Breast epithelium (tissue), 4 donors: ENCODE measurements around the gene BRD1. TPM values are rescaled to one million over a fixed set of nuclear protein-coding genes. Genes with fewer than 3 reads are reported as not detected.

ENCODE experiments used
- DNase-seq, 2 donors: peaks; one replicate each; pipeline ENCODE4 v3.0.0-alpha.2; 2019; ENCODE audit warnings: low spot score in 2 of 2
- H3K27ac ChIP-seq, 2 donors: fragments of 200-600 bp; sonication (generic) in 1 of 2; one replicate each; pipeline ENCODE4 v1.5.1; 2016 to 2019; ENCODE audit warnings: mild to moderate bottlenecking in 1 of 2
- H3K27me3 ChIP-seq, 2 donors: fragments of 200-600 bp; sonication (generic) in 1 of 2; one replicate each; pipeline versions ENCODE4 v1.5.1 to v1.6.0; 2017 to 2019; ENCODE audit warnings: control low read depth in 1 of 2, mild to moderate bottlenecking in 1 of 2
- H3K36me3 ChIP-seq: fragments of 200-600 bp; one replicate; pipeline ENCODE4 v1.5.1; 2019
- H3K4me1 ChIP-seq, 2 donors: fragments of 200-600 bp; sonication (generic); one replicate each; pipeline ENCODE4 v1.5.1; 2016 to 2019; ENCODE audit warnings: control low read depth in 1 of 2
- H3K4me3 ChIP-seq, 3 donors: fragments of 200-600 bp; sonication (generic); 1 replicate in 2 of 3; 2 replicates in 1 of 3; pipeline ENCODE4 v1.5.1; 2016 to 2019; ENCODE audit warnings: mild to moderate bottlenecking in 3 of 3, moderate library complexity in 2 of 3
- H3K9me3 ChIP-seq, 2 donors: fragments of 200-600 bp; sonication (generic) in 1 of 2; one replicate each; pipeline ENCODE4 v1.5.1; 2016 to 2019; ENCODE audit warnings: control low read depth in 1 of 2
- CTCF ChIP-seq, 3 donors: fragments of 450-650 bp; IDR thresholded peaks; one replicate each; pipeline ENCODE4 v1.5.1; 2016 to 2017; ENCODE audit warnings: antibody characterized with exemption in 3 of 3, mild to moderate bottlenecking in 3 of 3, moderate library complexity in 3 of 3
- POLR2A ChIP-seq: fragments of 450-650 bp; IDR thresholded peaks from one replicate; pipeline ENCODE4 v1.6.1; 2016; ENCODE audit warnings: antibody characterized with exemption, mild to moderate bottlenecking, moderate library complexity
- POLR2AphosphoS5 ChIP-seq, 3 donors: sonication (generic); formaldehyde crosslinking; IDR thresholded peaks; one replicate each; pipeline ENCODE4 v1.6.1; 2017; ENCODE audit warnings: antibody characterized with exemption in 3 of 3
- intact Hi-C: fragments of 100-400 bp; cut with DNase I; formaldehyde crosslinking; loops from one replicate; pipeline ENCODE4 v1.15.1; 2023; ENCODE audit warnings: low total_unique reads
- total RNA-seq, 3 donors: library from RNA; depleted of rRNA; stranded (reverse); fragments of >200 nt; gene quantifications; one replicate each; pipeline ENCODE4 v1.1.0, GENCODE V29; 2016

The BRD1 gene
- total RNA-seq, 3 donors from 2014 or later = 33.4 to 35.1 (median 34.1) TPM

- intact Hi-C loops = no loop called here
- H3K4me1 ChIP-seq = peaks cover 0 to 3% of the 10 kb centered on the region in 2 donors
- TF ChIP-seq CTCF (IDR thresholded peaks at IDR 0.05) (no peak), POLR2A (no peak), POLR2AphosphoS5 (IDR thresholded peaks at IDR 0.05) (no peak)
- H3K36me3 ChIP-seq = peaks cover 4% of the 10 kb centered on the region
- no peak for DNase-seq
- no peak overlapping the region for H3K27ac ChIP-seq
- H3K27me3 ChIP-seq = no peaks in the 10 kb centered on the region
- no peaks in the 10 kb centered on the region for H3K9me3 ChIP-seq
- no peak overlapping the region for H3K4me3 ChIP-seq
Observed at GRCh38 chr22:49801391-49802060, 26.1 kb downstream of the BRD1 start.

- Histone ChIP-seq H3K4me3 (no peak overlapping the region), H3K36me3 (peaks cover 4% of the 10 kb centered on the region), H3K27me3 (no peaks in the 10 kb centered on the region), H3K9me3 (no peaks in the 10 kb centered on the region), H3K27ac (no peak overlapping the region), H3K4me1 (peaks cover 0 to 3% of the 10 kb centered on the region in 2 donors)
- no peak for DNase-seq
- TF ChIP-seq CTCF (IDR thresholded peaks at IDR 0.05) = no peak
- no peak for TF ChIP-seq POLR2AphosphoS5 (IDR thresholded peaks at IDR 0.05)
- TF ChIP-seq POLR2A = no peak
- intact Hi-C loops = no loop called here
Observed at GRCh38 chr22:49800408-49801238, 27.1 kb downstream of the BRD1 start.

GRCh38 chr22:49799431-49800075, 28.1 kb downstream of the BRD1 start:
- Histone ChIP-seq H3K9me3 (no peaks in the 10 kb centered on the region), H3K4me3 (no peak overlapping the region), H3K27ac (no peak overlapping the region), H3K36me3 (peaks cover 4% of the 10 kb centered on the region), H3K4me1 (peaks cover 0 to 3% of the 10 kb centered on the region in 2 donors), H3K27me3 (no peaks in the 10 kb centered on the region)
- DNase-seq = no peak
- TF ChIP-seq POLR2AphosphoS5 (IDR thresholded peaks at IDR 0.05) (no peak), POLR2A (no peak), CTCF (IDR thresholded peaks at IDR 0.05) (no peak)
- intact Hi-C loops = no loop called here

- no peaks in the 10 kb centered on the region for H3K27me3 ChIP-seq
- peaks cover 0 to 2% of the 10 kb centered on the region in 2 donors for H3K4me1 ChIP-seq
- intact Hi-C loops = no loop called here
- H3K4me3 ChIP-seq = no peak overlapping the region
- no peak for TF ChIP-seq CTCF (IDR thresholded peaks at IDR 0.05)
- TF ChIP-seq POLR2A = no peak
- no peak for TF ChIP-seq POLR2AphosphoS5 (IDR thresholded peaks at IDR 0.05)
- peaks cover 4% of the 10 kb centered on the region for H3K36me3 ChIP-seq
- no peaks in the 10 kb centered on the region for H3K9me3 ChIP-seq
- DNase-seq = no peak
- H3K27ac ChIP-seq = no peak overlapping the region
Observed at GRCh38 chr22:49798486-49799151, 29.1 kb downstream of the BRD1 start.
